HS-5 (cell line): ENCODE data around the gene KCNN4.
"Not testable (repeated sequence)": the region's sequence is repeated elsewhere in the genome, so short reads cannot be mapped to it uniquely, and the experiment has no call there.

ENCODE experiments used
- DNase-seq: peaks from one replicate; pipeline ENCODE4 v3.0.0-alpha.2; 2012; ENCODE audit warnings: low read depth

KCNN4 gene

GRCh38 chr19:43780706-43781525 is at the start of gene KCNN4:
TSS of gene KCNN4 (minus strand) at chr19:43780973. CDS start at chr19:43780861, 112 bp downstream.
- no peak for DNase-seq

- DNase-seq, result peak; percentile 61
Observed at GRCh38 chr19:43826787-43827754, 46.3 kb upstream of the KCNN4 start, which contains the start of gene ZNF283. TSS of gene ZNF283 (plus strand) at chr19:43827321. CDS start at chr19:43833505, 6,184 bp downstream.

- not testable (repeated sequence) for DNase-seq
Observed at GRCh38 chr19:43824572-43824971, 43.8 kb upstream of the KCNN4 start.

GRCh38 chr19:43823856-43824255 is 43.1 kb upstream of the KCNN4 start:
- not testable (repeated sequence) for DNase-seq

- no peak for DNase-seq
Observed at GRCh38 chr19:43820884-43821215, 40.1 kb upstream of the KCNN4 start.

- DNase-seq, result no peak
Observed at GRCh38 chr19:43820098-43820883, 39.5 kb upstream of the KCNN4 start.

- no peak for DNase-seq
Observed at GRCh38 chr19:43818500-43818899, 37.7 kb upstream of the KCNN4 start.

- not testable (repeated sequence) for DNase-seq
Observed at GRCh38 chr19:43817454-43817853, 36.7 kb upstream of the KCNN4 start.

- DNase-seq, result no peak
Observed at GRCh38 chr19:43814663-43815352, 34.0 kb upstream of the KCNN4 start.

GRCh38 chr19:43812688-43813087 is 31.9 kb upstream of the KCNN4 start:
- no peak for DNase-seq

GRCh38 chr19:43812259-43812658 is 31.5 kb upstream of the KCNN4 start:
- no peak for DNase-seq

GRCh38 chr19:43811837-43812236 is 31.1 kb upstream of the KCNN4 start:
- DNase-seq, result no peak

GRCh38 chr19:43809762-43810696 is 29.3 kb upstream of the KCNN4 start:
- no peak for DNase-seq

GRCh38 chr19:43807651-43808050 is 26.9 kb upstream of the KCNN4 start:
- no peak for DNase-seq

- no peak for DNase-seq
Observed at GRCh38 chr19:43806848-43807247, 26.1 kb upstream of the KCNN4 start.

- not testable (repeated sequence) for DNase-seq
Observed at GRCh38 chr19:43806401-43806800, 25.6 kb upstream of the KCNN4 start.

GRCh38 chr19:43804432-43804831 is 23.7 kb upstream of the KCNN4 start:
- no peak for DNase-seq

GRCh38 chr19:43802216-43802951 is 21.6 kb upstream of the KCNN4 start, which contains the start of gene LYPD5:
TSS of gene LYPD5 (minus strand) at chr19:43802447. CDS start at chr19:43802380, 67 bp downstream.
- no peak for DNase-seq

- DNase-seq, result no peak
Observed at GRCh38 chr19:43799502-43800142, 18.8 kb upstream of the KCNN4 start.
